HG02678 (cell line): Measurements from ENCODE around the gene ALOX5AP.

Source experiments
- ATAC-seq: cut with Tn5 transposase; IDR thresholded peaks from one replicate; pipeline ENCODE4 v1.9.1; 2021; ENCODE audit warnings: mild to moderate bottlenecking, moderate library complexity; ENCODE audit not compliant: unreplicated experiment

ALOX5AP gene

DNA sequence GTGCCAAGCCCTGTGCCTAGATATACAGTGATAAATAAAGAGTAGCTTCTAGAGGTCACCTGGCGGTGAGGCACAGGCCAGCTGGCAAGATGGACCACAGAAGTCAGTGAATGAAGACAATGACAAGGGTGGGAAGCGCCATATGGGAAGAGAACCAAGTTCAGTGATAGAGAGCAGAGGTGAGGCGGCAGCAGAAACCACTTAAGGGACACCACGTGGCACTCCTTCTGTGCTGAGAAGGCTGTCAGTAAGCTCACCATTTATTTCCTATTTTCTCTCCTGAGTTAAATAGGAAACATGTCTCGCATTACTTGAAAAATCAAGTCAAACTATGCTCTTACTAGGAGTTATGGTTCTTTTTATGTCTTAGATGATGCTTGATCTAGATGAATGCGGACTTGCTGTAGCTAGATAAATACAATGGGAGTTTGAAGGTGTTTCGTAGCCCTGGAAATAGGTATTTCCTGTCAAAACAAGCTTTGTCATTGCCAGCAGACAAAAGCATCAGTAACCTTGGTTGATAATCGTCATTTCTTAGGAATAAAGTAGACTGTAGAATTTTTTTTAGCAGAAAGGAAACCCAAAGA is 17.8 kb downstream of the ALOX5AP start:
- no peak for ATAC-seq

DNA sequence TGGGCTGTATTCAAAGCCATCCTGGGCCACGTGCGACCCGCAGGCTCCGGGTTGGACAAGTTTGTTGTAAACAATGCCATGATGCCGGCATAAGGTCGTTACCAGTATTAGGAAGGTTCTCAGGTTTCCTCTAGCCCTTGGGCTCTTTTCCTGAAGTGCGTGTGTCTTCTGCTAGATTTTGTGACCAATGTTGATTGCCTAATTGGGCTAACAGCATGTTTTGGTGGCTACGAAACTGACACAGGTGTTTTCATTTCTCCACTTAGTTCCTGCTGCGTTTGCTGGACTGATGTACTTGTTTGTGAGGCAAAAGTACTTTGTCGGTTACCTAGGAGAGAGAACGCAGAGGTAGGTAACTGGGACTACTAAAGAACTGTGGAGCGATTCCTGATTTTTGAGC is 20.3 kb downstream of the ALOX5AP start:
- no peak for ATAC-seq

DNA sequence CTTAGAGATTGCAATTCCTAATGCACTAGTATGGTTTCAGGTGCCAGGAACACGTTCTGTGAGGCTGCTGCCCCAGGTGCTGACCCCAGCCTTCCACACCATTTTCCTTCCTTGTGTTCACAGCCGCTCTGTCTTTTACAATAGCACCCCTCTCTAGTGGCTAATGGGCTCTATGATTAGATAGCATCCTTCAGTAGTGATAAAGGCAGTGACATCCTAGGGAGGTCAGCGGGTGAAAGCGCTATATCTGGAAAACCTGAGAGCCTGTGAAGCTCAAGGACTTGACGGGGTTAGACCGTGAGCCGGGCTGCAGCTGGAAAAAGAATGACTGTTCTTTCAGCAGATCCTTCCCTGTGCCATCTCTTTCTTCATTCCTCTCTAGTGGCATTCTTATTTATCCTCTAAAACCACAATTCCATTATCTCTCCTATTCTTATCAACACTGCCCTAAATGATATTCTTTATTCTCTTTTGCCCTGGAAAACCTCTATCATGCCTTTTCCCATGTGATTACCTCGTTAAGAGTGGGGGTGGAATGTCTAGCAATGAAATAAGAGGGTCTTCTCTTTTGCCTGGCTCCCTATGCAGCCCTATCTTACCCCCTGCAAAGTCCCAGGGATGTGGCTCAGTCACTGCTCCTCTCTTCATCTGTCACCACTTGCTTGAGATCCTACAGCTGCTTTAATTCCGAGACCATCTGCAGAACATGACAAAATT is 21.8 kb downstream of the ALOX5AP start:
- ATAC-seq = no peak

DNA sequence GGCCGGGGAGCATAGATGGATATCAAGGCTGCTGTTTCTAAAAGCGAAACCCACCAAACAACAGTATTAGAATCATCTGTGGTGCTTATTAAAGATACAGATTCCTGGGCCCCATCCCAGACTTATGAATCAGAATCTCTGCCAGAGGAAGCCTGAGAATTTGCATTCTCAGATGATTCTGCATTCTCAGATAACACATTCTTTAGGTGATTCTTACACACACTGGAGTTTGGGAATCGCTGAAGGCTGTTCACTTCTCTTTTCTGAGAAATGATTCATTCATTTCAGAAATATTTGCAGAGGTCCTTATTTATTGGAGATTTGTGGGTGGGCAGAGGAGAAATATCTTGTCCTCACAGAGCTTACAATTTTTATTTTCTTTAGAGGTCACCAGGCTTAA is 24.4 kb downstream of the ALOX5AP start:
- ATAC-seq = no peak

DNA sequence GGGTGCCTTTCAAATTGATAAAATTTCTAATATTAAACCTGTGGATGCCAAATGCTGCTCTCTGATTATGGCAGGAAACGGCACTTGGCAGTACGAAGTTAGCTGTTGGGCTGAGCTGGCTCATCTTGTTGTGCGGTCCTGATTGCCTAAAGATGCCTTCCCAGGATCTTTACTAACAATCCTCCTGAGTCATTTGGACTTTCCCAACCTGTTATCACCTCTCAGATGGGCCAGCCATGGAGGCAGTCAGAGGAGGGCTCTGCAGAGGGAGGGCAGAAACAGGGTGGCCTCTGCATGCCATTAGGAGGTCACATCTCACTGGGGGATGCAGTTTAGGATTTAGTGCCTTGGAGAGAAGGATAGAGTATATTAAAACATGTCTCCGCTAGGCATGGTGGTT is 27.3 kb downstream of the ALOX5AP start:
- no peak for ATAC-seq

DNA sequence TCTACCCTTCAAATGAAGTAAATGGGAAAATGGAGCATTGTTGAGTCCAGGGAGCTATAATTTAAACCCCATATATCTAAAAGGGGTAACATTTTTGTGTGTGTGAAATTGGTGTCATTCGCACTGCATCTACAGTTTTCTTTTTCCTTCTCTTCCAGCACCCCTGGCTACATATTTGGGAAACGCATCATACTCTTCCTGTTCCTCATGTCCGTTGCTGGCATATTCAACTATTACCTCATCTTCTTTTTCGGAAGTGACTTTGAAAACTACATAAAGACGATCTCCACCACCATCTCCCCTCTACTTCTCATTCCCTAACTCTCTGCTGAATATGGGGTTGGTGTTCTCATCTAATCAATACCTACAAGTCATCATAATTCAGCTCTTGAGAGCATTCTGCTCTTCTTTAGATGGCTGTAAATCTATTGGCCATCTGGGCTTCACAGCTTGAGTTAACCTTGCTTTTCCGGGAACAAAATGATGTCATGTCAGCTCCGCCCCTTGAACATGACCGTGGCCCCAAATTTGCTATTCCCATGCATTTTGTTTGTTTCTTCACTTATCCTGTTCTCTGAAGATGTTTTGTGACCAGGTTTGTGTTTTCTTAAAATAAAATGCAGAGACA is 28.6 kb downstream of the ALOX5AP start:
- ATAC-seq = no peak

DNA sequence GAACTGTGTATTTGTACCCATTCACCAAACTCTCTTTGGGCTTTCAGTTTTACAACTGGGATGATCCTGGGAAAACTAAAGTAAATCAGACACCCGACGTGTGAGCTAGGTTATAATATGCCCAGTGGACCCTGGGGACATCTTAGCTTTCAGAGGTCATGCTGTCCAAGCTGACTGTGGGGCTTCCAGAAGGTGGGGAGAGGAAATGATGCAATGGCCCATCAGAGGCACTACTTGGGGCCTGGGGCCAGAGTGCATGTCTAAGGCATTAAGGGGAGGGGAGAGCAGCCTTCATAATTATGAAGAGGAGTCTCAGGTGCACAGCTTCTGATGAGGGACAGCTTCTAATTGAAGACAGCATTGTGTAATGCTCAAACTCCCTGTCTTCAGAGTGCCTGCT is 30.9 kb downstream of the ALOX5AP start:
- ATAC-seq = no peak

DNA sequence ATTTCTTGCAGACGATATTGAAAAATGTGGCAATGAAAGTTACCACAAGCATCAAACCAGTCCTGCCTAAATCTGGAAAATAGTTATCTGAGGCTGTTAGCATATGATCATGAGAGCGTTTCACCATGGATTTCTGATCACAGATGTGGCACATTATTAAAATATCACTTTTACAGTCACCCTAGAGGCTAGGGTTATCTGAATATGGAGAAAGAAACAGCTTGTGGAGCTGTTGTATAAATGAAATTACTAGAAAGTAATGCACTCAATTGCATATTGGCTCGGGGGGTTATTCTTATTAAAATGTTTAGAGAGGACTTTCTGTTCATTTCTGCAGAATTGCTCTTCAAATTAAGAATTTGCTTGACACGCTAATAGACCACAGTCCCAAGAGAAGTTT is 35.6 kb downstream of the ALOX5AP start:
- no peak for ATAC-seq

DNA sequence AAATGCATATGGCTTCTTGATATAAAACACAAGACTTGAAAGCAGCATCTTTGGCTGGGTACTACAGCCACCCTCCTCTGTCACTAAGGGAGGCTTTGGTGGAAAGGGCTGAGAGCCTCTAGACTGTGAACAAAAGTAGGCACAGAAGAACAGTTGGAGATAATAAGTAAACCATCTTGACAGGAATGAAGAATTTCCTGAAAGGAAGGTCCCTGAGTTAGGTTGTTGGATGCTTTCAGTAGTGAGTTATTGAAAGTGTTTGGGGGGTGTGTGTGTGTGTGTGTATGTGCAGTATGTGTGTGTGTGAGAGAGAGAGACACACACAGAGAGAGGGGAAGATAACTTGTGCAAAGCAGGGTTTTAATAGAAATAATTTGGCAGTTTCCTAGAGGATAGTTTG is 38.2 kb downstream of the ALOX5AP start:
- no peak for ATAC-seq

DNA sequence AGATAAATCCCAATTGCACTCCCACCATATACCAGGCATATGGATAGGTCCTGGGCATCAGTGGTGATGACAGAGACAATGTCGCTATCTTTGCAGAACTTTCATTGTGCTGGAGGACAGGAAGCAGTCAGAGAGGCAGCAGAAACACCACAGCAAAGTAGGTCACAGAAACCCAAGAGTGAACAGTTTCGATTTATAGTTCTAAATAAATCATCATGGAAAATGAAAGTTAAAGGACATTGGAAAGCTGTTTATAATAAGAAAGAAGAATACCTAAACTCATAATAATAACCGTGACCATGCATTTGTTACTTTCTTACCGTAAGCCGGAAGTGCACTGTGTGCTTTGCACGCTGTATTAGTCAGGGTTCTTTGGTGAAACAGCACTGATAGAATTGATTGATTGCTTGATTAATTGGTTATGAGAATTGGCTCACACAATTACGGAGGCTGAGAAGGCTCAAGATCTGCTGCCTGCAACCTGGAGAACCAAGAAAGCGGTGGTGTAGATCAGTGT is 38.9 kb downstream of the ALOX5AP start:
- ATAC-seq = no peak

DNA sequence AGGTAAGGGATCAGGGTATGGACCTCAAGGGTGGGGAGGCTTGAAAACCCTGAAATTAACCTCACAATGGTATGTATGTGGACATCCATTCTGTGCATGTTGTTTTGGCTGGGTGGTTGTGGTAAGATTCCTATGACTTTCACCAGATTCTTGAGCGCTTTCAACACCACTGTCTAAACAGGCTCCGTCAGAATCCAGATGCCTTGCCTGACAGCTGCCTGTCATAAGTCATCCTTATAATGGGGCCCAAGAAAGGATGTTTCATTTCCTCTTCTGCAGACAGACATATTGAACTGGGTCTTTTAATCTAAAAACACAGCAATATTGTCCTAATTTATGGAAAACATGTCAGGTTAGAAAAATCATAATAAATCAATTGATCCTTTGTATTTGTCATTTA is 41.3 kb downstream of the ALOX5AP start:
- ATAC-seq = no peak

DNA sequence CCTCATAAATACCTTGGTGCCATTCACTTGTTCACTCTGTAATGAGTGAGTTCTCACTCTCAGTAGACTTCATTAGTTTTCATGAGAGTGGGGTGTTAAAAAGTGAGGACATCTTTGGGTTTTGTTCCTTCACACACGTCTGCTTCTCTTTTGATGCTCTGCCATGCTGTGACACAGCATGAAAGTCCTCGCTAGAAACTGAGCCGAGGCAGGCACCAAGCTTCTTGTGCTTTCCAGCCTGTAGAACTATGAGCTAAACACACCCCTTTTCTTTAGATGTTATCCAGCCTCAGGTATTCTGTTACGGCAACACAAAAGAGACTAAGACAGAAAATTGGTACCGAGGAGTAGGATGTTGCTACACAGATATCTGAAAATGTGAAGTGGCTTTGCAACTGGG is 43.7 kb downstream of the ALOX5AP start:
- no peak for ATAC-seq

DNA sequence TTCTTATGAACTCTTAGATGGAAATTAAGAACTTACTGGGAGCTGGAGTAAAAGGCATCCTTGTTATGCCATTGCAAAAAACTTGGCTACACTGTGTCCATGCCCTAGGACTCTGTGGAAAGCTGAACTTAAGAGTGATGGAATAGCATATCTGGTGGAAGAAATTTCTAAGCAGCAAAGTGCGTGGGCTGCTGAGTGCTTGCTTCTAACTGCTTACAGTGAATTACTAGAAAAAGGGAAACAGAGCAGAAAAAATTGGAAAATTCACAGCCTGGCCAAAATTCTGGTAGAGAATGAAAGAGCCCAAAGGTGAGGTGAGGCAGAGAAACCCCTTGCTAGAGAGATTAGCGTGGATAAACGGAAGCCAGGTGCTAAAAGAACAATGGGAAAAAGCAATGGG is 44.3 kb downstream of the ALOX5AP start:
- no peak for ATAC-seq

DNA sequence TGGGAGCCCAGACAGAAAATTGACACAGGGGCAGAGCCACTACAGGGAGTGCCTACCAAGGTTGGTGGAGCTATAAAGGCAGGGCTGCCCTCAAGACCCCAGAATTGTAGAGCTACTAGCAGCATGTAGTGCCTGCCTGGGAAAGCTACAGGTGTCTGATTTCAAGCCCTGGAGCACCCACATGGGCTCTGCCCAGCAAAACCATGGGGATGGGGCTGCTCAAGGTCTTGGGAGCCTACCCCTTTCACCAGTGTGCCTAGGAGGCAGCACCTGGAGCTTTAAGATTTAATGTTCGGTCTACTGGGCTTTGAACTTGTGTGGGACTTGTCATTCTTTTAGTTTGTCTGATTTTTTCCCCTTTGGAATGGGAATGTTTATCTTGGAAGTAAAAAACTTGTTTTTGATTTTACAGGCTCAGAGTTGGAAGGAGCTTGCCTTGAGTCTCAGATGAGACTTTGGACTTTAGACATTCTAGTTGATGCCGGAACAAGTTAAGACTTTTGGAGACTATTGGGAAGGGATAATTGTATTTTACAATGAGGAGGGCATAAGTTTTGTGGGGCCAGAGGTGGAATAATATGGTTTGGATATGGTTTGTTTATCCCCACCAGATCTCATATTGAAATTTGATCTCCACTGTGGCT is 45.1 kb downstream of the ALOX5AP start:
- no peak for ATAC-seq

DNA sequence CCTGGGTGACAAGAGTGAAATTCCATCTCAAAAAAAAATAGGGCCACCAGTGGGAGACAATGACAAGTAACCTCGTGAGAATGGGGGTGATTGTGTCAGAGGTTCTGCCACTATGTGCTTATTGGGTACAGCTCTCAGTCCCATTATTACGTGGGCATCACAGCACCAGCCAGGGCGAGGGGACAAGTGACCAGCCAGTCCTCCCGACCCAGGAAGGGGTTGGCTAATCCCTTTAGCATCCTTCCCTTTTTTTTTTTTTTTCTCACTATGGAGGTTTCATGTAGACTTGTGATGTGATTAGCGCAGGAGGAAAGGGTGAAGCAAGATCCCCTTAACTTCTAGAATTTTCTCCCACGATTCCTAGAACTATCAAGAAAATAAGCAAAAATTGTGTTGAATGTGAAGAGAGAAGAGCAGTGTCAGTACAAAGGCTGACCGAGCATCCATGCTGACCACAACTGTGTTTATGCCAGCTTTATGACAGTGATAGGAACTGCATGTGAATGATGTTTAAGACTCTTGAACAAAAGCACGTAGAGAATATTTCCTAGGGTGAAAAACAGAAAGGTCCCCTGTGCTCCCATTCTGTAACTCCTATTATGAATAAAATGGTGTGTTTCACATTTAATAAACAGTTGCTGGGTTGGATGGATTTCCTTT is 50.0 kb downstream of the ALOX5AP start:
- no peak for ATAC-seq

DNA sequence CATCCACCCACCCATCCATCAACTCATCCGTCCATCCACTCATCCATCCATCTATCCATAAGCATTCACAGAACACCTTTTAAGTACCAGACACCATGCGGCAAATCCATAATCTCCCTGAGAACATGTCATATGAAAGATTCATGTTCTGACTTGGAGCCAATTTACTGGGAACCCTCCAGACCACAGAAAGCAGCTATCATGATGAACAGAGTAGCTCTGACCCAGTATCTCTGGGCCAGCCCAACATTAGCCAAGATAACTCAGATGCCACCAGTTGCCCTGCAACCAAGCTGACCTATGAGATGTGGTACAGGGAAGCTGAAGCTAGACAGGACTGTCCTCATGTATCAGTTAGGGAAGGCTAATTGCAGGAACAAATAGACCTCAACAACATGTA is 51.3 kb downstream of the ALOX5AP start:
- no peak for ATAC-seq

DNA sequence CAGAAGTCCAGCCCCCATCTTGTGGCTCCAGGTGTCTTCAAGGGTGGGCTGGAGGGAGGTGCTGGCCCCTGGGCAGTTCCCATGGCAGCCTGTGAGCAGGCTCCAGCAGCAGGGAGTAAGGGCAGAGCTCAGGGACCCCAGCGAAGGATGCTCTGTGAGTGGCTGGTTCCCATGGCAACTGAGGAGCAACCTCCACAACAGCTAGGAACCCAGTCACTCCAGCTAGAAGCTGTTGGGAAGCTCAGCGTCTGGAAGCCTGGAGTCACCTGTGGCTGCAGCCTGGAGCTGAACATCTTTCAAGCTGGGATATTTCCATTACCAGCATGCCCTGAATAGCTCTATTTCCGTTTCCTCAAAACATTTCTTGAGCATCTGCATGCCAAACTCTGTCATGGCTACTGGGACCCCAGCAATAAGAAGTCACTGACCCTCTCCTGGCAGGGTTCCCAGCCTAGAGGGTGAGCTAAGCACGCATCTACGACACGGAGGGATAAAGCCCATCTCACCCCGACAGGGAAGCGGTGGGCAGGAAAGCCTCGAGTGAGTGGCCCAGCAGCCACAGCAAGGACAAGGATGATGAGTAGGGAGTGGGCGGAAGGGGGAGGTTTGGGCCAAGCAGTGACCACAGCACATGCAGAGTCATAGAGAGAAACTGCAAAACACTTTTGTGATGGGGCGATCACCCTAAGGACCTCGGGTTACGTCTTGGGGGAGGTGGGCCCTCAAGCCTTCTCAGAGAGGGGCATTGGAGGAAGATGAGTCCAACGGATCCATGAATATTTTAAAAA is 52.6 kb downstream of the ALOX5AP start:
- ATAC-seq = no peak

DNA sequence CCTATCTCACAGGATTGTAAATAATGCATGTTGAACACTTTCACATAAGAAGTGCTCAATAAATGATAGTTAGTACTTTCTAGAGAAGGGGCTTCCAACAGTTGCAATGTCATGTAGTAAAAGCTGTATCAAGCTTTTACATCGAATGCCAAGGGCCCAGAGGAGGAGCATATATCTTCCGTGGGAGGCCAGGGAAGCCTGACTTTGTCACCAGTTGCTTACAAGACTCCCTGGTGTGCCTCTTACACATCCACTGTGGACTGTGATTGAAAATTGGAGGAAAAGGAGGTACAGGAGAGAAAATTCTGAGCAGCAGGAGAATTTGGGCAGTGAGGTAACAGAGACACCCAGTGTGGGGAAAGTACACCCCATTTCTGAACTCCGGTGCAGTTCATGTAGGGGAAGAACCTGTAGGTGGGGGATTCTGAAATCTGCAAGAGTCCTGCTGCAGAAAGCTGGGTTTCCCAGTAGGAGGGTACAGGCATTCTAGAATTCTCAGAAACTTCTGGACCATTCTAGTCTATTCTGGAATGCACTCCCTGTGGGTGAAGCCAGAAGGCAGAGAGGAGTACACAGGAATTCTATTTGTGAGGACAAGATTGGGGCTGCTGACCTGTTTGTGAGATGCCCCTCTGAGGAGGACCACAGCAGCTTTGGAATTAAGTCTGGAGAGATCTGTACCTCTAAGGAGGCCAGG is 54.0 kb downstream of the ALOX5AP start:
- no peak for ATAC-seq

DNA sequence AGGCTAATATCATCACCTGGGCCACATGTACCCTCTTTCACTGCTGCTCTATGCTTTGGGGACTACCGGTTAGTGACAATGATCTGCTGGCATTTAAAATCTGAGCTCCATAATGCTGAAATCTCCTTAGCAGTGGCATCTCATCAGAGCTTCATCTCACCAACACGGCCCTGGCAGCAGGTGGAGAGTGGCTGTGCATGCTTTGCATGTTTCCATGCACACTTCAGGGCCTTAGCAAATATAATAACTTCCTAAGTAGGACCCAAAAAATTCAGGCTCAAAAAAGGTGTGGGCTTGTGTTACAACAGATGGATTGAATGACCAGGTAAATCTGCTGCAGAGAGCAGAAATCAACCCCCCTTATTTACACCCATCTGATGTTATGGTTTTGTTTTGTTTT is 55.2 kb downstream of the ALOX5AP start:
- ATAC-seq = no peak
